ENCODE measurements around the gene SLC13A1. TPM values are rescaled to one million over a fixed set of nuclear protein-coding genes. Genes with fewer than 3 reads are reported as not detected.

Gene SLC13A1, protein sequence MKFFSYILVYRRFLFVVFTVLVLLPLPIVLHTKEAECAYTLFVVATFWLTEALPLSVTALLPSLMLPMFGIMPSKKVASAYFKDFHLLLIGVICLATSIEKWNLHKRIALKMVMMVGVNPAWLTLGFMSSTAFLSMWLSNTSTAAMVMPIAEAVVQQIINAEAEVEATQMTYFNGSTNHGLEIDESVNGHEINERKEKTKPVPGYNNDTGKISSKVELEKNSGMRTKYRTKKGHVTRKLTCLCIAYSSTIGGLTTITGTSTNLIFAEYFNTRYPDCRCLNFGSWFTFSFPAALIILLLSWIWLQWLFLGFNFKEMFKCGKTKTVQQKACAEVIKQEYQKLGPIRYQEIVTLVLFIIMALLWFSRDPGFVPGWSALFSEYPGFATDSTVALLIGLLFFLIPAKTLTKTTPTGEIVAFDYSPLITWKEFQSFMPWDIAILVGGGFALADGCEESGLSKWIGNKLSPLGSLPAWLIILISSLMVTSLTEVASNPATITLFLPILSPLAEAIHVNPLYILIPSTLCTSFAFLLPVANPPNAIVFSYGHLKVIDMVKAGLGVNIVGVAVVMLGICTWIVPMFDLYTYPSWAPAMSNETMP
- total RNA-seq, result 1 to 10 TPM in 2 of 3 donors, under 1 TPM in 1; 0.63 to 2.1 (median 1.6) TPM
- long read RNA-seq, donor 1, result 0 reads
- long read RNA-seq, donor 2, result 0 reads

DNA sequence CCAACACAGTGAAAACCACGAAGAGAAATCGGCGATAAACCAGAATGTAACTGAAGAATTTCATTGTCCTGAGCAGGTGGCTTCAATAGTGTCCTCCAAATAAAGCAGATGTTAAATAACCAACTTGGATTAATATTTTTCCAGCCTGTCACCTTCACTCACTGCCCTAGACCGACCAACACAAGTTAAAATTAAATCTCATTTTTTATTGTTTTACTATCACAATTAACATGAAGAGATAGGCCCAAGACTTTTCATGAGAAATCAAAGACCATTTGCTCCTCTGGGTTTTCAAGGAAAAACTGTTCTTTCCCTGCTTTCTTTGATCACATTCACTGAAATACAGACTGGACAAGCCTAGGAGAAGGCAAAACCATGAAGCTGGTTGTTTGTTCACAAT, at the start of gene SLC13A1:
Gene SLC13A1, minus strand, starts transcription at position 87 of the 400 bp plus-strand sequence. Its CDS starts 23 bp downstream, at position 64.
- no peak for DNase-seq
- no peaks in the 10 kb centered on the region for H3K9me3 ChIP-seq
- intact Hi-C loops (cut with DNase I, micrococcal nuclease), result loop anchor here in 1 of 2 donors (10.0 kb wide), 1 partner anchor 165 kb away; no protein-coding TSS in a partner anchor
- no peaks in the 10 kb centered on the region for H3K4me1 ChIP-seq (ENCODE audit: low read depth)
- H3K4me3 ChIP-seq, result no peak within 1 kb of the TSS
- TF ChIP-seq, protein P1, sequence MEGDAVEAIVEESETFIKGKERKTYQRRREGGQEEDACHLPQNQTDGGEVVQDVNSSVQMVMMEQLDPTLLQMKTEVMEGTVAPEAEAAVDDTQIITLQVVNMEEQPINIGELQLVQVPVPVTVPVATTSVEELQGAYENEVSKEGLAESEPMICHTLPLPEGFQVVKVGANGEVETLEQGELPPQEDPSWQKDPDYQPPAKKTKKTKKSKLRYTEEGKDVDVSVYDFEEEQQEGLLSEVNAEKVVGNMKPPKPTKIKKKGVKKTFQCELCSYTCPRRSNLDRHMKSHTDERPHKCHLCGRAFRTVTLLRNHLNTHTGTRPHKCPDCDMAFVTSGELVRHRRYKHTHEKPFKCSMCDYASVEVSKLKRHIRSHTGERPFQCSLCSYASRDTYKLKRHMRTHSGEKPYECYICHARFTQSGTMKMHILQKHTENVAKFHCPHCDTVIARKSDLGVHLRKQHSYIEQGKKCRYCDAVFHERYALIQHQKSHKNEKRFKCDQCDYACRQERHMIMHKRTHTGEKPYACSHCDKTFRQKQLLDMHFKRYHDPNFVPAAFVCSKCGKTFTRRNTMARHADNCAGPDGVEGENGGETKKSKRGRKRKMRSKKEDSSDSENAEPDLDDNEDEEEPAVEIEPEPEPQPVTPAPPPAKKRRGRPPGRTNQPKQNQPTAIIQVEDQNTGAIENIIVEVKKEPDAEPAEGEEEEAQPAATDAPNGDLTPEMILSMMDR (IDR thresholded peaks at IDR 0.05), result no peak
- H3K36me3 ChIP-seq (ENCODE audit: low read depth), result no peaks in the 10 kb centered on the region
- ATAC-seq, result peak; percentile 38

DNA sequence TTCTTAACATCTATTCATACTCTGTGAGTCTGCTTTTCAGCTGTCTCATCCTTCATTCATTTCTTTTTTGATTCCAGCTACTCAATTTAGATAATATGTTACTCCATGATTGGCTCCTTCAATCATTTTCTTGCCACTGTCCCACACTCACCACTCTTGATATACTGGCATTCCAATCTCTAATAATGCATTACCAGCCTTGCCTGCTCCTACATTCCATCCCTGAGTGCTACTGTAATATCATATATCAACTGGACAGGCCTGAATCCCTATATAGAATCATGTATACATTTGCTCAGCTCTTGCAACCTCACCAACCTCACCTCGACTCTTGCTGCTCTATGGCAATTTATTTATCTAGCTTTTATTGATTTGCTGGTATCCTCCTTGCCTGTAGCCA, 45.0 kb upstream of the SLC13A1 start:
- intact Hi-C loops (cut with DNase I, micrococcal nuclease), result loop anchor here in 1 of 2 donors (10.0 kb wide), 1 partner anchor 430 kb away; no protein-coding TSS in a partner anchor
- Histone ChIP-seq H3K9me3 (no peaks in the 10 kb centered on the region), H3K36me3 (ENCODE audit: low read depth) (no peaks in the 10 kb centered on the region), H3K4me3 (no peak overlapping the region), H3K4me1 (ENCODE audit: low read depth) (peaks cover 9% of the 10 kb centered on the region)
- no peak for DNase-seq
- TF ChIP-seq, protein P1 (IDR thresholded peaks at IDR 0.05), result no peak
- ATAC-seq, result no peak

DNA sequence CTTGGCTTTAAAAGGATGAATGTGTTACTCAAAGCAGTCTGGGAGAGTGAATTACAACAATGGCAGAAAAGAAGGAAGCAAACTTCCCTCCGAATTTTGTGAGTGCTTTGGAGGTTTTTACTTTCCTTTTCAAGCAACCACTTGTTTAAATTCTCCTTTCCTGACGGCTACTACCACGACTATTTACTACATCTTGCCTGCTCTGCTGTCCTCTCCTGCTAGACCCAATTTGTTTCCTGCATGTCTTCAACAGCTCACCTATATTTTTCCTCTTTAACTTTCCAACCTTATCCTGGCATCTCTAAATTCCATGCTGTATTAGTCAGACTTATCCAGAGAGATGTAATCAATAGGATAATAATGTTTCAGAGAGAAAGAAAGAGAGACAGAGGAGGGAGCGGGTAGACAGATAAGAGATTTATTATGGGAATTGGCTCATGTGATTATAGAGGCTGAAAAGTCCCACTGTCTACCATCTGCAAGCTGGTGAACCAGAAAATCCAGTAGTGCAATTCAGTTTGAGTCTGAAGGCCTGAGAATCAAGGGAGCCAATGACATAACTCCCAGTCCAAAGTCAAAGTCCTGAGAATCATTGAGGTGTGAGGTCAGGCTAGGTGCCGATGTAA, 42.8 kb upstream of the SLC13A1 start:
- Histone ChIP-seq H3K9me3 (no peaks in the 10 kb centered on the region), H3K4me1 (ENCODE audit: low read depth) (peaks cover 9% of the 10 kb centered on the region), H3K36me3 (ENCODE audit: low read depth) (no peaks in the 10 kb centered on the region), H3K4me3 (no peak overlapping the region)
- intact Hi-C loops (cut with DNase I, micrococcal nuclease), result loop anchor here in 1 of 2 donors (10.0 kb wide), 1 partner anchor 432 kb away; no protein-coding TSS in a partner anchor
- DNase-seq, result peak in 1 of 3 donors; percentile 58
- peak; percentile 94 for ATAC-seq
- TF ChIP-seq, protein P1 (IDR thresholded peaks at IDR 0.05), result no peak

DNA sequence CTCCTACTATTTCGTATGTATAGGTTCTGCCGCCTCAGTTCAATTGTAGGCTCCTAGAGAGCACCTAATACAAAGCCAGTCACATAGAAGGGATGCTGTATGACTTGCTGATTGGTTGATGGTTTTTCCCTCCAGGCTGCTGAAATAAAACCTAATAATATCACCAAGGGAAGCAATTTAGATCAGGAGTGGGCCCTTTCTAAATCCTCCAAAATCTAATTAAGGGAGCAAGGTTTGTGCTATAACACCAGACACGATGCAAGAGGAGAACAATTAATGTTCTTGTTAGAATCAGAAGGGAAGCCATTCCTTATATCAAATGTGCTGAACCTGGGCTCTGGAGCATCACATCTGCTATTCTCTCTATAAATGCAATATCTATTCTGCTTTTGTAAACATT, 42.0 kb upstream of the SLC13A1 start:
- ATAC-seq (no peak), DNase-seq (no peak)
- no peaks in the 10 kb centered on the region for H3K36me3 ChIP-seq (ENCODE audit: low read depth)
- no peaks in the 10 kb centered on the region for H3K9me3 ChIP-seq
- no peak overlapping the region for H3K4me3 ChIP-seq
- intact Hi-C loops (cut with DNase I, micrococcal nuclease), result loop anchor here in 1 of 2 donors (10.0 kb wide), 1 partner anchor 433 kb away; no protein-coding TSS in a partner anchor
- TF ChIP-seq, protein P1 (IDR thresholded peaks at IDR 0.05), result no peak
- H3K4me1 ChIP-seq (ENCODE audit: low read depth), result peaks cover 9% of the 10 kb centered on the region
